BLaER1 (cell line): ENCODE measurements around the gene OR10G3.
"Not testable (repeated sequence)": the region's sequence is repeated elsewhere in the genome, so short reads cannot be mapped to it uniquely, and the experiment has no call there.

Source experiments
- H3K27ac ChIP-seq: shearing (Covaris generic); formaldehyde crosslinking; 2 replicates; pipeline ENCODE4 v1.8.1; 2022
- H3K27me3 ChIP-seq: shearing (Covaris generic); formaldehyde crosslinking; 2 replicates; pipeline ENCODE4 v1.8.1; 2022
- H3K36me3 ChIP-seq: shearing (Covaris generic); formaldehyde crosslinking; 2 replicates; pipeline ENCODE4 v1.8.1; 2022
- H3K4me1 ChIP-seq: shearing (Covaris generic); formaldehyde crosslinking; 2 replicates; pipeline ENCODE4 v1.8.1; 2022
- H3K4me2 ChIP-seq: shearing (Covaris generic); formaldehyde crosslinking; 2 replicates; pipeline ENCODE4 v1.8.1; 2022
- H3K4me3 ChIP-seq: shearing (Covaris generic); formaldehyde crosslinking; 2 replicates; pipeline ENCODE4 v1.8.1; 2022
- H3K9ac ChIP-seq: shearing (Covaris generic); formaldehyde crosslinking; 2 replicates; pipeline ENCODE4 v1.8.1; 2022
- H3K9me3 ChIP-seq: shearing (Covaris generic); formaldehyde crosslinking; 2 replicates; pipeline ENCODE4 v1.8.1; 2022
- H4K20me1 ChIP-seq: shearing (Covaris generic); formaldehyde crosslinking; 2 replicates; pipeline ENCODE4 v1.8.1; 2022
- Cebpa-rat ChIP-seq: shearing (Covaris generic); IDR thresholded peaks from 2 replicates; pipeline ENCODE4 v1.8.1; 2022

Gene OR10G3

DNA sequence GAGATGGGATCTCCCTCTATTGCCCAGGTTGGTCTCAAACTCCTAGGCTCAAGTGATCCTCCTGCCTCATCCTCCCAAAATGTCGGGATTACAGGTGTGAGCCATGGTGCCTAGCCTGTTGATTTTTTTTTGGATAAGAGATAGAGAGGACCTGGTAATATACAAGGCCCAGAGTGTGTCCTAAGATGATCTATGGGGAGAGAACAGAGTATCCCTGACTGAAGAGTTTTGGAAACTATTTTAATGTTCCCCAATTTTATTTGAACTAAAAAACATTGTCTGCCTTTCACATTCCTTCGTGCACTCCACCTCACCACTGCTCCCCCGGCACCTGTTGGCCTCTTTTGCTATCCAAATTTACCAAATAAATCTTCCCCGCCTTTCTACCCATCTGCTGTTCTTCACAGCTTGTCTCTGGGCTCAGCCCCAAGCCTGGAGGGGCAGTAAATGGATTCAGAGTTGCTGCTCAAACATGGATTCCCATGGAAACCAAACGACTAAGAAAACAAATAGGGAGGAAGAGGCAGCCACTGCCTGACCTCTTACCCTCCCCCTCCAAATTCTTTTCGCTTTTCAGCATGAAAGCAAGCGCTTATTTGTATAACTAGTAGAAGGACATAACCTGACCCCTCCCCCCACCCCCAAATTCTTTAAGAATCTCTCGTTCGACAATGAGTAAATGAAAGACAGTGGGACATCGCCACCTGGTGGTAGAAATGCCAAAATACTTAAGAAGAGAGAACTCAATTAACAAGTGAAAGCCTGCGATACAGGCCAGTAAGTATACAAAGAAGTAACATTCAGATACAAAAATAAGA lies 22.6 kb downstream of the OR10G3 start:
- no peak overlapping the region for H3K9ac ChIP-seq

GRCh38 chr14:21556378-21557083 lies 23.3 kb downstream of the OR10G3 start:
- Histone ChIP-seq H3K4me1 (no peaks in the 10 kb centered on the region), H3K4me3 (no peak overlapping the region), H3K27ac (no peak overlapping the region), H3K4me2 (no peak overlapping the region), H3K36me3 (no peaks in the 10 kb centered on the region), H4K20me1 (no peaks in the 10 kb centered on the region), H3K9me3 (no peaks in the 10 kb centered on the region), H3K9ac (no peak overlapping the region), H3K27me3 (no peaks in the 10 kb centered on the region)
- TF ChIP-seq Cebpa-rat = no peak

More for the DNA sequence above, 22.6 kb downstream of the OR10G3 start:
- H3K4me1 ChIP-seq = no peaks in the 10 kb centered on the region
- no peaks in the 10 kb centered on the region for H3K36me3 ChIP-seq
- peak overlapping the region; percentile 32; the same call in 1 of the 2 replicates for H3K4me3 ChIP-seq
- H3K9me3 ChIP-seq = no peaks in the 10 kb centered on the region
- H3K27ac ChIP-seq = no peak overlapping the region
- H3K27me3 ChIP-seq = no peaks in the 10 kb centered on the region
- peak overlapping the region; percentile 62 for H3K4me2 ChIP-seq
- TF ChIP-seq Cebpa-rat = no peak
- no peaks in the 10 kb centered on the region for H4K20me1 ChIP-seq

DNA sequence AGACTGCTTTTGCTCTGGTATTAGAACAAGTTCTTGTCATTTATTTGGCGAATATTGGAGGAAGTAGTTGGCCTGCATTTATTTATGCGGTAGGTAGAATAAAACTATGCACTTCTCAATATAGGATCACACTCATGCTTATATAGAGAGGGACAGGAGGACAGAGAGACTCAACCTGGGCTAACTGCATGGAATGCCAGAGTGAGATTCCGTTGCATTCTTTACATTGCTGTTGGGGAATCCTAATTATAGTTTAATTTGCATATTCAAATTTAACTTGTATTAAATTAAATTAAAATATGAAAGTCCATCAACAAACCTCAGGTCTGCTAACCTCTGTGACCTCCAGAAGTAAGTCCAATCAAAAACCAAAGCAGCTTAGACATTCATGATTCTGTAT lies 26.6 kb downstream of the OR10G3 start:
- no peaks in the 10 kb centered on the region for H3K9me3 ChIP-seq
- H3K9ac ChIP-seq = no peak overlapping the region
- no peak overlapping the region for H3K27ac ChIP-seq
- no peaks in the 10 kb centered on the region for H3K36me3 ChIP-seq
- no peaks in the 10 kb centered on the region for H3K27me3 ChIP-seq
- TF ChIP-seq Cebpa-rat = no peak
- no peaks in the 10 kb centered on the region for H4K20me1 ChIP-seq
- no peak overlapping the region for H3K4me2 ChIP-seq
- no peak overlapping the region for H3K4me3 ChIP-seq
- H3K4me1 ChIP-seq = no peaks in the 10 kb centered on the region

GRCh38 chr14:21544588-21544987 lies 35.3 kb downstream of the OR10G3 start:
- not testable (repeated sequence) for H3K36me3 ChIP-seq, H3K4me1 ChIP-seq, H3K27ac ChIP-seq, H3K4me3 ChIP-seq, H3K4me2 ChIP-seq, H3K9me3 ChIP-seq, H3K9ac ChIP-seq, H3K27me3 ChIP-seq, H4K20me1 ChIP-seq

DNA sequence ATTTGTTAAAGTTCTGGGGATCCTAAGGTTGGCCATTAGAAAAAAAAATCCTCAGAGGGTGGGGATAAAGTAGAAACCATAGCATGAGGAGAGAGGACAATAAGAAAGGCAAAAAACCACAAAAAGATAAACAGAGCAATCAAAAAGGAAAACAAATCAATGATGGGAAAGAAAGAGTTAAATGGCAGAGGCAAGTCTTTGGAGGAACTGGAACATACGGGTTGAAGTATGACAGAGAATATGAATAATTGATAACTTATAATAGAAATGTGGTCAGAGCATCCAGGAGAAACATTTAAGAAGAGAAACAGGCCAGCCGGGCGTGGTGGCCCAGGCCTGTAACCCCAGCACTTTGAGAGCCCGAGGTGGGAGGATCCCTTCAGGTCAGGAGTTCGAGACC lies 35.9 kb downstream of the OR10G3 start:
- no peaks in the 10 kb centered on the region for H3K36me3 ChIP-seq
- H3K4me3 ChIP-seq = no peak overlapping the region
- no peak overlapping the region for H3K4me2 ChIP-seq
- no peak overlapping the region for H3K27ac ChIP-seq
- H3K9ac ChIP-seq = no peak overlapping the region
- TF ChIP-seq Cebpa-rat = no peak
- no peaks in the 10 kb centered on the region for H3K27me3 ChIP-seq
- H4K20me1 ChIP-seq = no peaks in the 10 kb centered on the region
- H3K9me3 ChIP-seq = no peaks in the 10 kb centered on the region
- H3K4me1 ChIP-seq = no peaks in the 10 kb centered on the region

- no peak overlapping the region for H3K4me2 ChIP-seq
- no peak for TF ChIP-seq Cebpa-rat
- H4K20me1 ChIP-seq = no peaks in the 10 kb centered on the region
- H3K36me3 ChIP-seq = no peaks in the 10 kb centered on the region
- H3K27me3 ChIP-seq = no peaks in the 10 kb centered on the region
- no peak overlapping the region for H3K4me3 ChIP-seq
- H3K27ac ChIP-seq = no peak overlapping the region
- no peaks in the 10 kb centered on the region for H3K9me3 ChIP-seq
- H3K9ac ChIP-seq = no peak overlapping the region
- H3K4me1 ChIP-seq = no peaks in the 10 kb centered on the region
These were observed 36.3 kb downstream of the OR10G3 start for GRCh38 chr14:21543521-21543960.

GRCh38 chr14:21541413-21542074 lies 38.3 kb downstream of the OR10G3 start:
- Histone ChIP-seq H3K9ac (no peak overlapping the region), H3K4me3 (no peak overlapping the region), H3K4me2 (no peak overlapping the region), H3K9me3 (no peaks in the 10 kb centered on the region), H3K4me1 (no peaks in the 10 kb centered on the region), H3K27ac (no peak overlapping the region), H3K27me3 (peaks cover 11% of the 10 kb centered on the region), H3K36me3 (no peaks in the 10 kb centered on the region), H4K20me1 (no peaks in the 10 kb centered on the region)
- no peak for TF ChIP-seq Cebpa-rat

DNA sequence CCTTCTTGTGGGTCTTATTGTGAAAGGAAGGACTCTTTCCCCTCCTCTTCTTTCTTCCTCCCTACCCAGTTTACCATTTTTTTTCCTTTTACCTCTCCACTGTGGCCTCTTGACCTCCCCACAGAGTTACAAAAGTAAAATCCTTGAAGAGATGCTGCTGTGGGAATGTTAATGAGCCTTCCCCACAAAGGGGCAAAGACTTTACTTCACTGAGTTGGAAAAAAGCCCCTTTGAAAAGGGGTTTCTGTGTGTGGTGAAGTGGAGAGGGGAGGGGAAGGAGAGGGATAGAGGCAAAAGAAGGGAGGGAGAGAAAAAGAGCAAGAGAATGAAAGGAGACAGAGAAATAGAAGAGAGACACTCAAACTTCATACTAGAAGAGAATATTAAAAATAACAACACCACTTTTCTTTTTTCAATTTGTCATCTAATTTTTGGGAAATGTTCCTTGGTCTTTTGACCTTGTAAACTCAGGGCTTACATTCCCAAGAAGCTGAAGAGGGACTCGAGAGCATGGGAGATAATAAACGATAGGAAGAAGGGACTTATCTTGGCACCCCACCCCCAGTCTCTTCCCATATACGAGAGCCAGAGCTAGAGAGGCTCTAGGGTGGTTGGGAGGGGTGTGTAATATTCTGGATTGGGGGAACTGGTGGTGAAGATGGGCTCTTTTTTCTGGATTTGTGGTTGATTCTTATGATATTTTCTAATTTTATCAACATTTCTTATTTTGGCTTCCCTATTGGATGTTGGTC lies 40.5 kb downstream of the OR10G3 start:
- no peaks in the 10 kb centered on the region for H4K20me1 ChIP-seq
- no peaks in the 10 kb centered on the region for H3K9me3 ChIP-seq
- no peak overlapping the region for H3K9ac ChIP-seq
- peaks cover 23% of the 10 kb centered on the region for H3K27me3 ChIP-seq
- H3K36me3 ChIP-seq = no peaks in the 10 kb centered on the region
- H3K4me1 ChIP-seq = no peaks in the 10 kb centered on the region
- H3K27ac ChIP-seq = no peak overlapping the region
- H3K4me3 ChIP-seq = no peak overlapping the region
- H3K4me2 ChIP-seq = no peak overlapping the region
- no peak for TF ChIP-seq Cebpa-rat

DNA sequence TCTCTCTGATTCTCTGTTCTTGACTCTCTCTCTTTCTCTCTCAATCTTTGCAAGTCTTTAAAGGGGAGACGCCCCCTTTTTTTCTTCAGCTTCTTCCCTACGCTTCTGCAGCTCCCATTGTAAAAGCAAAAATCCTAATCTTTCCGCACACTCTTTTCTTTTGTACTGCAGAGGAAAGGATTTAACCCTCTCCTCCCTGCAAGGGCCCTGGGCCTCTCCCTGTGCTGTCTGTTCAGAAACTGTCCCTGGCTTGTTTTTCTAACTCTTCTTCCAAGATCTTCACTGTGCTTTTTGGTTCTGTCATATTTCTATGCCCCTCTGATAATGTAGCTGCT lies 42.8 kb downstream of the OR10G3 start:
- H3K27me3 ChIP-seq = peaks cover 23% of the 10 kb centered on the region
- H3K9me3 ChIP-seq = no peaks in the 10 kb centered on the region
- no peak for TF ChIP-seq Cebpa-rat
- no peak overlapping the region for H3K9ac ChIP-seq
- no peak overlapping the region for H3K27ac ChIP-seq
- no peaks in the 10 kb centered on the region for H4K20me1 ChIP-seq
- H3K4me3 ChIP-seq = no peak overlapping the region
- H3K36me3 ChIP-seq = no peaks in the 10 kb centered on the region
- no peaks in the 10 kb centered on the region for H3K4me1 ChIP-seq
- H3K4me2 ChIP-seq = no peak overlapping the region
